Vagina (tissue), 2 donors: ENCODE results near the gene PLET1.

Source experiments
- POLR2AphosphoS5 ChIP-seq, 2 donors: sonication (generic); formaldehyde crosslinking; IDR thresholded peaks; one replicate each; pipeline ENCODE4 v1.9.0; 2017; ENCODE audit warnings: antibody characterized with exemption in 2 of 2, mild to moderate bottlenecking in 2 of 2, low read depth in 1 of 2; ENCODE audit not compliant: insufficient read depth in 1 of 2
- TF ChIP-seq, protein P1 (sequence below), 3 experiments: fragments of 450-650 bp in 2 of 3; fragments of 200-600 bp in 1 of 3; sonication (generic) in 1 of 3; IDR thresholded peaks; one replicate each; pipeline ENCODE4 v1.5.1; 2017 to 2019; ENCODE audit warnings: antibody characterized with exemption in 3 of 3, mild to moderate bottlenecking in 2 of 3, moderate library complexity in 2 of 3

DNA sequence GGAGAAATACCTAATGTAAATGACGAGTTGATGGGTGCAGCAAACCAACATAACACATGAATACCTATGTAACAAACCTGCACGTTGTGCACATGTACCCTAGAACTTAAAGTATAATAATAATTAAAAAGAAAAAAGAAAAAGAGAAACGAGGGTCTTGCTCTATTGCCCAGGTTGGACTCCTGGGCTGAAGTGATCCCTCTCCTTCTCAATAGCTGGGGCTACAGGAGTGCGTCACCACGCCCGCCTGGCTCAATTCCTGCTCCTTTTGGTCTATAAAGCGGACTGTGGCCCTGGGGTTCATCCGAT is 35.0 kb downstream of the PLET1 start:
- TF ChIP-seq, protein P1, sequence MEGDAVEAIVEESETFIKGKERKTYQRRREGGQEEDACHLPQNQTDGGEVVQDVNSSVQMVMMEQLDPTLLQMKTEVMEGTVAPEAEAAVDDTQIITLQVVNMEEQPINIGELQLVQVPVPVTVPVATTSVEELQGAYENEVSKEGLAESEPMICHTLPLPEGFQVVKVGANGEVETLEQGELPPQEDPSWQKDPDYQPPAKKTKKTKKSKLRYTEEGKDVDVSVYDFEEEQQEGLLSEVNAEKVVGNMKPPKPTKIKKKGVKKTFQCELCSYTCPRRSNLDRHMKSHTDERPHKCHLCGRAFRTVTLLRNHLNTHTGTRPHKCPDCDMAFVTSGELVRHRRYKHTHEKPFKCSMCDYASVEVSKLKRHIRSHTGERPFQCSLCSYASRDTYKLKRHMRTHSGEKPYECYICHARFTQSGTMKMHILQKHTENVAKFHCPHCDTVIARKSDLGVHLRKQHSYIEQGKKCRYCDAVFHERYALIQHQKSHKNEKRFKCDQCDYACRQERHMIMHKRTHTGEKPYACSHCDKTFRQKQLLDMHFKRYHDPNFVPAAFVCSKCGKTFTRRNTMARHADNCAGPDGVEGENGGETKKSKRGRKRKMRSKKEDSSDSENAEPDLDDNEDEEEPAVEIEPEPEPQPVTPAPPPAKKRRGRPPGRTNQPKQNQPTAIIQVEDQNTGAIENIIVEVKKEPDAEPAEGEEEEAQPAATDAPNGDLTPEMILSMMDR (IDR thresholded peaks at IDR 0.05): no peak
- no peak for TF ChIP-seq POLR2AphosphoS5 (IDR thresholded peaks at IDR 0.05; ENCODE audit: insufficient read depth in 1 of 2, low read depth in 1 of 2)
